HCT116 (cell line): ENCODE data around the gene GRIN3B. TPM values are rescaled to one million over a fixed set of nuclear protein-coding genes. Genes with fewer than 3 reads are reported as not detected.

Experiments used
- ATAC-seq: fragments of 200-7000 bp; cut with Tn5 transposase; 2 replicates; pipeline ENCODE4 v1.9.1; 2020; ENCODE audit warnings: mild to moderate bottlenecking, moderate library complexity
- BruUV-seq: library from RNA; stranded (reverse); fragments of 400-500 nt; replicated peaks from 2 replicates; lab custom pipeline; 2021; lab: Mats Ljungman, UMichigan
- CTCF ChIA-PET: fragments of 300-600 bp; sonication (Branson Sonifier 250); formaldehyde crosslinking; loops from one replicate; lab custom pipeline; 2021; ENCODE audit warnings: antibody characterized with exemption; lab: Charles Lee
- POLR2A ChIA-PET: fragments of 300-600, 350-600 bp; sonication (Branson Sonifier 250); formaldehyde crosslinking; loops from one replicate; lab custom pipeline; 2021; ENCODE audit warnings: antibody characterized with exemption; lab: Charles Lee
- RAD21 ChIA-PET, 2 experiments: fragments of 300-600 bp; sonication (Branson Sonifier 250); formaldehyde crosslinking; loops; one replicate each; lab custom pipeline; 2023; ENCODE audit warnings: low total read pairs in 2 of 2; ENCODE audit not compliant: uncharacterized antibody in 2 of 2, unreplicated experiment in 2 of 2, low non-redundant PET in 1 of 2; lab: Charles Lee
- DNase-seq: peaks from one replicate; pipeline ENCODE4 v3.0.0-alpha.2; 2010; ENCODE audit warnings: low read depth, low spot score
- H2AFZ ChIP-seq: fragments of 200-600 bp; shearing (Covaris generic), sonication (generic); 2 replicates; pipeline ENCODE4 v1.6.1; 2017; ENCODE audit warnings: low read depth, mixed run types, mixed read lengths, antibody characterized with exemption, low read length; ENCODE audit not compliant: poor library complexity, severe bottlenecking
- H3K27ac ChIP-seq: 2 replicates; pipeline ENCODE4 v1.5.1; 2012; ENCODE audit warnings: low read depth, low read length
- H3K27me3 ChIP-seq: fragments of 200-600 bp; sonication (generic); 2 replicates; pipeline ENCODE4 v1.6.1; 2016; ENCODE audit warnings: mixed run types, low read length, mixed read lengths; ENCODE audit not compliant: insufficient read depth
- H3K36me3 ChIP-seq, 2 experiments: fragments of 200-500 bp in 1 of 2; fragments of 200-600 bp in 1 of 2; sonication (Bioruptor generic) in 1 of 2; sonication (generic) in 1 of 2; 2 replicates each; pipeline versions ENCODE4 v1.5.1 to v1.6.1; 2014 to 2016; ENCODE audit warnings: low read length in 2 of 2, inconsistent platforms in 1 of 2, mixed read lengths in 1 of 2, mixed run types in 1 of 2; ENCODE audit not compliant: insufficient read depth in 2 of 2, control insufficient read depth in 1 of 2
- H3K4me1 ChIP-seq, 2 experiments: fragments of 200-600 bp in 1 of 2; sonication (generic) in 1 of 2; 2 replicates each; pipeline versions ENCODE4 v1.5.1 to v1.6.1; 2012 to 2017; ENCODE audit warnings: low read length in 2 of 2, inconsistent platforms in 1 of 2, mild to moderate bottlenecking in 1 of 2, mixed read lengths in 1 of 2, mixed run types in 1 of 2, moderate library complexity in 1 of 2; ENCODE audit not compliant: insufficient read depth in 2 of 2, control insufficient read depth in 1 of 2
- H3K4me2 ChIP-seq: fragments of 200-600 bp; sonication (generic); 2 replicates; pipeline ENCODE4 v1.6.1; 2017; ENCODE audit warnings: mixed run types, low read length, mixed read lengths
- H3K4me3 ChIP-seq, 2 experiments: fragments of 200-600 bp in 1 of 2; sonication (generic) in 1 of 2; replicated peaks in 1 of 2; 2 replicates each; pipeline ENCODE4 v1.5.1; 2011 to 2016; ENCODE audit warnings: low read length in 2 of 2, control low read depth in 1 of 2, low read depth in 1 of 2, mild to moderate bottlenecking in 1 of 2, mixed read lengths in 1 of 2, mixed run types in 1 of 2
- H3K79me2 ChIP-seq: fragments of 200-600 bp; sonication (generic); 2 replicates; pipeline ENCODE4 v1.6.1; 2017; ENCODE audit warnings: mild to moderate bottlenecking, mixed run types, low read length, moderate library complexity, mixed read lengths; ENCODE audit not compliant: insufficient read depth
- H3K9ac ChIP-seq: fragments of 200-600 bp; sonication (generic); 2 replicates; pipeline ENCODE4 v1.6.1; 2016; ENCODE audit warnings: low read length, mixed read lengths
- H3K9me2 ChIP-seq: fragments of 200-600 bp; sonication (generic), shearing (Covaris generic); 2 replicates; pipeline ENCODE4 v1.6.1; 2017; ENCODE audit warnings: mixed run types, mild to moderate bottlenecking, moderate library complexity; ENCODE audit not compliant: insufficient read depth
- H3K9me3 ChIP-seq, 2 experiments: fragments of 200-500 bp in 1 of 2; fragments of 200-600 bp in 1 of 2; sonication (Bioruptor generic) in 1 of 2; sonication (generic) in 1 of 2; 2 replicates each; pipeline ENCODE4 v1.6.1; 2014 to 2017; ENCODE audit warnings: low read length in 2 of 2, mixed read lengths in 2 of 2, inconsistent platforms in 1 of 2, low read depth in 1 of 2, mild to moderate bottlenecking in 1 of 2, mixed run types in 1 of 2, moderate library complexity in 1 of 2; ENCODE audit not compliant: control insufficient read depth in 1 of 2, insufficient read depth in 1 of 2
- H4K20me1 ChIP-seq: fragments of 200-600 bp; sonication (generic), shearing (Covaris generic); 2 replicates; pipeline ENCODE4 v1.6.1; 2017; ENCODE audit warnings: mixed run types, mild to moderate bottlenecking, moderate library complexity; ENCODE audit not compliant: insufficient read depth
- ATF3 ChIP-seq: IDR thresholded peaks from 2 replicates; pipeline ENCODE4 v1.6.1; 2012
- EGR1 ChIP-seq: IDR thresholded peaks from 2 replicates; pipeline ENCODE4 v1.6.1; 2012; ENCODE audit warnings: low read depth
- ELF1 ChIP-seq: IDR thresholded peaks from 2 replicates; pipeline ENCODE4 v1.6.1; 2012; ENCODE audit warnings: low read depth, borderline replicate concordance
- JUND ChIP-seq: IDR thresholded peaks from 2 replicates; pipeline ENCODE4 v1.6.1; 2012
- SRF ChIP-seq: IDR thresholded peaks from 2 replicates; pipeline ENCODE4 v1.6.1; 2012; ENCODE audit warnings: low read depth
- intact Hi-C: fragments of 100-400 bp; cut with micrococcal nuclease; formaldehyde crosslinking; loops from 2 replicates; pipeline ENCODE4 v1.10.0; 2022
- total RNA-seq: library from RNA; stranded (reverse); gene quantifications from one replicate; pipeline ENCODE4 v1.2.1, GENCODE V29; 2021; ENCODE audit not compliant: unreplicated experiment
- TF ChIP-seq, protein P1 (sequence below): IDR thresholded peaks from 2 replicates; pipeline ENCODE4 v1.6.1; 2011; ENCODE audit warnings: mild to moderate bottlenecking, low read length, moderate library complexity; ENCODE audit not compliant: insufficient replicate concordance; ENCODE audit errors: extremely low read depth

GRIN3B gene
- total RNA-seq, 1 experiment from 2014 or later = 0.69 TPM

- Histone ChIP-seq H3K9me3 (no peaks in the 10 kb centered on the region), H3K36me3 (peaks cover 0 to 12% of the 10 kb centered on the region in 2 experiments; a peak in 2 of 4 replicates), H3K27ac (no peak overlapping the region), H3K9me2 (no peaks in the 10 kb centered on the region), H2AFZ (no peak overlapping the region), H3K9ac (no peak overlapping the region), H4K20me1 (no peaks in the 10 kb centered on the region), H3K4me3 (no peak overlapping the region), H3K4me2 (no peak overlapping the region), H3K79me2 (no peaks in the 10 kb centered on the region), H3K4me1 (peaks cover 10 to 30% of the 10 kb centered on the region in 2 experiments), H3K27me3 (no peaks in the 10 kb centered on the region)
- DNase-seq (no peak), ATAC-seq (no peak)
- ChIA-PET CTCF (no interaction called here), POLR2A (no interaction called here), RAD21 (no interaction called here)
- intact Hi-C loops = no loop called here
- TF ChIP-seq SRF = no peak
- no peak for TF ChIP-seq ATF3
- no peak for TF ChIP-seq EGR1
- TF ChIP-seq JUND = no peak
- TF ChIP-seq, protein P1, sequence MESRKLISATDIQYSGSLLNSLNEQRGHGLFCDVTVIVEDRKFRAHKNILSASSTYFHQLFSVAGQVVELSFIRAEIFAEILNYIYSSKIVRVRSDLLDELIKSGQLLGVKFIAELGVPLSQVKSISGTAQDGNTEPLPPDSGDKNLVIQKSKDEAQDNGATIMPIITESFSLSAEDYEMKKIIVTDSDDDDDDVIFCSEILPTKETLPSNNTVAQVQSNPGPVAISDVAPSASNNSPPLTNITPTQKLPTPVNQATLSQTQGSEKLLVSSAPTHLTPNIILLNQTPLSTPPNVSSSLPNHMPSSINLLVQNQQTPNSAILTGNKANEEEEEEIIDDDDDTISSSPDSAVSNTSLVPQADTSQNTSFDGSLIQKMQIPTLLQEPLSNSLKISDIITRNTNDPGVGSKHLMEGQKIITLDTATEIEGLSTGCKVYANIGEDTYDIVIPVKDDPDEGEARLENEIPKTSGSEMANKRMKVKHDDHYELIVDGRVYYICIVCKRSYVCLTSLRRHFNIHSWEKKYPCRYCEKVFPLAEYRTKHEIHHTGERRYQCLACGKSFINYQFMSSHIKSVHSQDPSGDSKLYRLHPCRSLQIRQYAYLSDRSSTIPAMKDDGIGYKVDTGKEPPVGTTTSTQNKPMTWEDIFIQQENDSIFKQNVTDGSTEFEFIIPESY = no peak
- no peak for TF ChIP-seq ELF1
- BruUV-seq = no TSS peak
These were observed 2.2 kb upstream of the GRIN3B start for GRCh38 chr19:998064-998463.

- Histone ChIP-seq H3K36me3 (peaks cover 0 to 2% of the 10 kb centered on the region in 2 experiments; a peak in 1 of 4 replicates), H3K9ac (no peak overlapping the region), H3K27me3 (no peaks in the 10 kb centered on the region), H3K9me2 (no peaks in the 10 kb centered on the region), H3K4me2 (no peak overlapping the region), H3K4me1 (peaks cover 10 to 30% of the 10 kb centered on the region in 2 experiments), H4K20me1 (no peaks in the 10 kb centered on the region), H3K27ac (no peak overlapping the region), H3K79me2 (no peaks in the 10 kb centered on the region), H3K9me3 (no peaks in the 10 kb centered on the region), H3K4me3 (no peak overlapping the region), H2AFZ (no peak overlapping the region)
- ChIA-PET CTCF (no interaction called here), RAD21 (no interaction called here), POLR2A (no interaction called here)
- no peak for DNase-seq
- no peak for ATAC-seq
- intact Hi-C loops = no loop called here
- no peak for TF ChIP-seq EGR1
- BruUV-seq = no TSS peak
These were observed 870 bp upstream of the GRIN3B start for GRCh38 chr19:999379-999719.
